PFSK-1 (cell line): ENCODE measurements around the gene PDCD7.

Experiments used
- POLR2AphosphoS5 ChIP-seq: IDR thresholded peaks from 2 replicates; pipeline ENCODE4 v1.6.1; 2012; ENCODE audit warnings: low read depth, mild to moderate bottlenecking, control low read depth, low read length, moderate library complexity
- REST ChIP-seq, 2 experiments: IDR thresholded peaks; 2 replicates each; pipeline versions ENCODE4 v1.6.1 to v1.8.0; 2011 to 2012; ENCODE audit warnings: low read depth in 2 of 2, low read length in 2 of 2, control low read depth in 1 of 2, inconsistent platforms in 1 of 2, mild to moderate bottlenecking in 1 of 2, moderate library complexity in 1 of 2; ENCODE audit not compliant: insufficient read depth in 1 of 2
- SIN3A ChIP-seq: IDR thresholded peaks from 2 replicates; pipeline ENCODE4 v1.6.1; 2012; ENCODE audit warnings: mild to moderate bottlenecking, low read length, moderate library complexity, borderline replicate concordance; ENCODE audit not compliant: insufficient read depth
- TAF1 ChIP-seq: IDR thresholded peaks from 2 replicates; pipeline ENCODE4 v1.6.1; 2012; ENCODE audit warnings: low read length, control low read depth, borderline replicate concordance; ENCODE audit not compliant: insufficient read depth

- TF ChIP-seq TAF1, result no peak
- no peak for TF ChIP-seq POLR2AphosphoS5
- no peak for TF ChIP-seq REST (IDR thresholded peaks at IDR 0.05; ENCODE audit: insufficient read depth in 1 of 2, low read depth in 2 of 2, low read length in 2 of 2)
- TF ChIP-seq SIN3A, result no peak
Observed at GRCh38 chr15:65177901-65178300, 44.3 kb upstream of the PDCD7 start.
